KMS-11 (cell line): ENCODE measurements around the gene PSME3.
"Not testable (repeated sequence)": the region's sequence is repeated elsewhere in the genome, so short reads cannot be mapped to it uniquely, and the experiment has no call there.

Experiments
- H2AFZ ChIP-seq: fragments of 200-600 bp; sonication (generic); 2 replicates; pipeline ENCODE4 v1.6.1; 2016; ENCODE audit warnings: antibody characterized with exemption, mixed run types, low read depth
- H3K27ac ChIP-seq: fragments of 200-600 bp; sonication (generic); 2 replicates; pipeline ENCODE4 v1.6.1; 2016; ENCODE audit warnings: mild to moderate bottlenecking, mixed run types
- H3K27me3 ChIP-seq: fragments of 200-600 bp; sonication (generic); 2 replicates; pipeline ENCODE4 v1.6.1; 2017; ENCODE audit warnings: mild to moderate bottlenecking, low read depth, mixed run types, moderate library complexity; ENCODE audit not compliant: insufficient read depth
- H3K36me3 ChIP-seq: fragments of 200-600 bp; sonication (generic); 2 replicates; pipeline ENCODE4 v1.6.1; 2017; ENCODE audit warnings: mild to moderate bottlenecking, mixed run types; ENCODE audit not compliant: insufficient read depth
- H3K4me1 ChIP-seq: fragments of 200-600 bp; sonication (generic); 2 replicates; pipeline ENCODE4 v1.6.1; 2016; ENCODE audit warnings: mild to moderate bottlenecking, low read depth, mixed run types; ENCODE audit not compliant: poor library complexity, severe bottlenecking
- H3K4me2 ChIP-seq: fragments of 200-600 bp; sonication (generic); 2 replicates; pipeline ENCODE4 v1.7.0; 2016; ENCODE audit warnings: mild to moderate bottlenecking, mixed run types
- H3K4me3 ChIP-seq: fragments of 200-600 bp; sonication (generic); IDR thresholded peaks from 2 replicates; pipeline ENCODE4 v1.6.1; 2017; ENCODE audit warnings: low read depth, low read length, mixed read lengths; ENCODE audit not compliant: insufficient read depth
- H3K79me2 ChIP-seq: fragments of 200-600 bp; sonication (generic); 2 replicates; pipeline ENCODE4 v1.6.1; 2016; ENCODE audit warnings: low read depth, mixed run types; ENCODE audit not compliant: insufficient read depth
- H3K9ac ChIP-seq: fragments of 200-600 bp; sonication (generic); 2 replicates; pipeline ENCODE4 v1.6.1; 2016; ENCODE audit warnings: mild to moderate bottlenecking, mixed run types
- H4K20me1 ChIP-seq: fragments of 200-600 bp; sonication (generic); 2 replicates; pipeline ENCODE4 v1.6.1; 2016; ENCODE audit warnings: mild to moderate bottlenecking, mixed run types; ENCODE audit not compliant: insufficient read depth
- CTCF ChIP-seq: fragments of 200-600 bp; sonication (generic); conservative IDR thresholded peaks from 2 replicates; pipeline ENCODE4 v1.6.1; 2017; ENCODE audit warnings: low read depth, mild to moderate bottlenecking, antibody characterized with exemption, low read length, moderate library complexity, mixed read lengths

Gene PSME3

GRCh38 chr17:42868338-42868737 is 35.1 kb downstream of the PSME3 start:
- H3K27me3 ChIP-seq = no peaks in the 10 kb centered on the region
- no peaks in the 10 kb centered on the region for H3K36me3 ChIP-seq
- H3K4me2 ChIP-seq = no peak overlapping the region
- H4K20me1 ChIP-seq = no peaks in the 10 kb centered on the region
- H3K4me1 ChIP-seq = no peaks in the 10 kb centered on the region
- no peak overlapping the region for H3K27ac ChIP-seq
- H3K9ac ChIP-seq = no peak overlapping the region
- H2AFZ ChIP-seq = no peak overlapping the region
- no peak overlapping the region for H3K4me3 ChIP-seq
- no peaks in the 10 kb centered on the region for H3K79me2 ChIP-seq
- no peak for TF ChIP-seq CTCF

GRCh38 chr17:42871647-42872046 is 38.5 kb downstream of the PSME3 start:
- no peaks in the 10 kb centered on the region for H3K4me1 ChIP-seq
- H3K79me2 ChIP-seq = no peaks in the 10 kb centered on the region
- no peak overlapping the region for H3K27ac ChIP-seq
- no peak overlapping the region for H3K4me2 ChIP-seq
- no peaks in the 10 kb centered on the region for H3K36me3 ChIP-seq
- H3K27me3 ChIP-seq = no peaks in the 10 kb centered on the region
- no peak overlapping the region for H3K4me3 ChIP-seq
- H4K20me1 ChIP-seq = no peaks in the 10 kb centered on the region
- no peak for TF ChIP-seq CTCF
- H3K9ac ChIP-seq = no peak overlapping the region
- no peak overlapping the region for H2AFZ ChIP-seq

- H3K27ac ChIP-seq = no peak overlapping the region
- no peak overlapping the region for H2AFZ ChIP-seq
- TF ChIP-seq CTCF = no peak
- H3K4me1 ChIP-seq = no peaks in the 10 kb centered on the region
- H3K4me3 ChIP-seq = no peak overlapping the region
- no peaks in the 10 kb centered on the region for H3K27me3 ChIP-seq
- no peaks in the 10 kb centered on the region for H4K20me1 ChIP-seq
- H3K36me3 ChIP-seq = no peaks in the 10 kb centered on the region
- H3K4me2 ChIP-seq = no peak overlapping the region
- no peak overlapping the region for H3K9ac ChIP-seq
- no peaks in the 10 kb centered on the region for H3K79me2 ChIP-seq
These were observed 39.2 kb downstream of the PSME3 start for GRCh38 chr17:42872251-42872965.

GRCh38 chr17:42873315-42873714 is 40.1 kb downstream of the PSME3 start:
- Histone ChIP-seq H3K9ac (no peak overlapping the region), H3K4me1 (no peaks in the 10 kb centered on the region), H3K36me3 (no peaks in the 10 kb centered on the region), H3K27me3 (no peaks in the 10 kb centered on the region), H3K79me2 (no peaks in the 10 kb centered on the region), H3K4me2 (no peak overlapping the region), H4K20me1 (no peaks in the 10 kb centered on the region), H3K4me3 (no peak overlapping the region), H2AFZ (no peak overlapping the region), H3K27ac (no peak overlapping the region)
- TF ChIP-seq CTCF = no peak

- not testable (repeated sequence) for H3K9ac ChIP-seq, H3K36me3 ChIP-seq, H4K20me1 ChIP-seq, H3K27ac ChIP-seq, H3K4me3 ChIP-seq, H3K27me3 ChIP-seq, H3K4me2 ChIP-seq, H3K4me1 ChIP-seq, H2AFZ ChIP-seq, H3K79me2 ChIP-seq
These were observed 40.9 kb downstream of the PSME3 start for GRCh38 chr17:42873932-42874695.
